GM19372 (cell line): ENCODE measurements around the gene PRAMEF8.
"Not testable (repeated sequence)": the region's sequence is repeated elsewhere in the genome, so short reads cannot be mapped to it uniquely, and the experiment has no call there.

Source experiments
- ATAC-seq: cut with Tn5 transposase; IDR thresholded peaks from one replicate; pipeline ENCODE4 v1.9.1; 2021; ENCODE audit warnings: mild to moderate bottlenecking, low read depth, moderate library complexity; ENCODE audit not compliant: unreplicated experiment

The PRAMEF8 gene

DNA sequence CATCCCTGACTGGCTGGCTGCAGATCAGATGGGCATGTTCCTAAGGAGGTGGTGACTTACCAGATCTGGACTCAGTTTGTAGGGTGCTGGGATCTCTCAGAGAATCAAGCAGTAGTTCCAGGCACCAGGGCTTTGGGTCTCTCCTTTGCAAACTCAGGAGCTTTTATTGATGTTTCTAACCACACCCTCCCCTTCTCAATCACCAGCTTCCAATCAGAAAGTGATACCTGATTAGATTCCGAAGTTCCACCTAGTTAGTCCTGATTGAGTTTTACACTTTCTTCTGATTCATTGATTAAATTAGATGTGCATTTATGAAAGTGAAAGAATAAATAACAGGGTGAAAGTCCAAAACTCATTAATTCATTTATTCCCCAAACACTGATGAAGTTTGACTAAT lies at the start of gene PRAMEF8:
Gene PRAMEF8 (minus strand): TSS at position 101 of the 400 bp plus-strand sequence. CDS start 1,046 bp downstream, outside the sequence.
- ATAC-seq = not testable (repeated sequence)

GRCh38 chr1:13315281-13315680 lies 30.3 kb upstream of the PRAMEF8 start, which contains the start of gene PRAMEF15:
Gene PRAMEF15 (plus strand): TSS chr1:13315581. CDS start chr1:13318408, 2,827 bp downstream.
- ATAC-seq = not testable (repeated sequence)

DNA sequence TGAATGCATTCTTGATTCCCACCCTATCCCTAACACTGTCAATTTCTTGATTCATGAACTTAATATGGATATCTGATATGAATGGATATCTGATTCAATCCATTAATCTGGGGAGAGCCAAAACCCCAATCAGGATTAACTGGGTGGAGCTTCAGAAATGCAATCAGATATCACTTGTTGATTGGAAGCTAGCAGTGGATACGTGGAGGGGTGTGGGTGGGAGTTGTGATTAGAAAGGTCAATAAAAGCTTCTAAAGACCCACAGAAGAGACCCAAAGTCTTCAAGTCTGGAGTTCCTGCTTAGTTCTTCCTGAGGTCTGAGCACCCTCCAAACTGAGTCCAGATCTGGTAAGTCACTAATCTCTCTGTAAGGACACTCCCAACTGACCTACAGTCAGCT lies 18.3 kb upstream of the PRAMEF8 start, which contains the start of gene PRAMEF33:
Gene PRAMEF33 (plus strand): TSS at position 301 of the 400 bp plus-strand sequence. CDS start 2,416 bp downstream, outside the sequence.
- ATAC-seq = not testable (repeated sequence)

DNA sequence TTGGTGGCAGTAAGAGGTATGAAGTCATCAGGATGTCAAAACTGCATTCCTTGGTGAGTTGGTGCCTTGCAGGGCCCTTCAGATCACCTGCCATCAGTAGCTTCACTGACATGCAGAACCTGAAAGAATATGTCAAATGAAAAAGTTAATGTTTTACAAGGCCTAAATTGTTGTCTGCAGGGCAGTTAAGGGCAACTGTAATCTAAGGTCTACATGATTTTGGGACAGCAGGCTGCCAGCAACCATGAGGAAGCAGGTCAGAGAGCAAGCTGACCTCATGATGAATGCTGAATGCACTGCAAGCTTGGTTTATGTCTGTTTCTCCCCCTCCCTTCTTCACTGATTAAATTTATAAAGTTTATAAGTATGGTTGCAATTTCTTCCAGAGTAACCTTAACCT lies 17.3 kb upstream of the PRAMEF8 start:
- not testable (repeated sequence) for ATAC-seq

DNA sequence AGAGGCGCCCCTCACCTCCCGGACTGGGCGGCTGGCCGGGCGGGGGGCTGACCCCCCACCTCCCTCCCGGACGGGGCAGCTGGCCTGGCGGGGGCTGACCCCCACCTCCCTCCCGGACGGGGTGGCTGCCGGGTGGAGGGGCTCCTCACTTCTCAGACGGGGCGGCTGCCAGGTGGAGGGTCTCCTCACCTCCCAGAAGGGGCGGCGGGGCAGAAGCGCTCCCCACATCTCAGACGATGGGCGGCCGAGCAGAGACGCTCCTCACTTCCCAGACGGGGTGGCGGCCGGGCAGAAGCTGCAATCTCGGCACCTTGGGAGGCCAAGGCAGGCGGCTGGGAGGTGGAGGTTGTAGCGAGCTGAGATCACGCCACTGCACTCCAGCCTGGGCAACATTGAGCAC lies 13.8 kb upstream of the PRAMEF8 start:
- ATAC-seq = not testable (repeated sequence)

DNA sequence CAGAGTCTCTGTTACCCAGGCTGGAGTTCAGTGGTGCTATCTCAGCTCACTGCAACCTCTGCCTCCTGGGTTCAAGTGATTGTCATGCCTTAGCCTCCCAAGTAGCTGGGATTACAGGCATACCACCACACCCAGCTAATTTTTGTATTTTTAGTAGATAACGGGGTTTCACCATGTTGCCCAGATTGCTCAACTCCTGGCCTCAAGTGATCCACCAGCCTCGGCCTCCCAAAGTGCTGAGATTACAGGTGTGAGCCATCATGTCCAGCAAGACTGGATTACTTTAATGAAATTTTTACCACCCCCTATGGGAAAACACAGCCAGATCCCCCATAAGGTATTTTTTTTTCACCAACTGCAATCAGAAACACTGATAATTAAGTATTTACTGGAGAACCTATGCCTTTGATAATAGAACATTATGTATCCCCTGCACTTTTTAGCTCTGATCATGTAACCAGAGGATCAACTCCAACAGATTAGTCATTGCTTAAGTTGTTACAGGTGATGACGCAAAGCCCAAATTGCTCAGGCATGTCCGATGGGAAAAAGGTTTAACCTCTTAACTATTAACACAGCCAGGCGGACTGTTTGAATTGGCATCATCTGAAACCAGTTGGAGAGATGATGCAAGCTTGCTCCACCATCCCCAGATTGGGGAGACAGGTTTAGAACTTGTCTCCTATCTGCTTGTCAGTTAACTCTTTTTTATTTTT lies 12.4 kb upstream of the PRAMEF8 start:
- not testable (repeated sequence) for ATAC-seq

DNA sequence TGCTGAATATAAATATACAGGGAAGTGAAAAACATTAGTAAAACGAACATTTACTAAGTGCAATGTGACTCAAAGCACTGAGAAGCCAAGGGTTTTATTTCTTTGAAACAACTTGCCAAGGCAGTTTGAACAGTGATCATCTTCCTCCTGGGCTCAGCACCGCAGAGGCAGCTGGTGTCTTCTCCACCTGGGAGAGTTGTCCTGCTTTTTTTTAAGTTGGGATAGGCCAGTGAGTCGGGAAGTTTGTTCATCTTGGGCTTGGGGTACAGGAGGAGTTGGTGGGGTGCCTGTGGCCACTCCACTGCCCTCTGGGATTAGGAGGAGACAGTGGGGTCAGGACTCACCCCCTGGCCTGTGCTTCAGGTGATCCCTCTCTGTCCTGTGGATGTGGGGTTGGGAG lies 4.1 kb upstream of the PRAMEF8 start:
- not testable (repeated sequence) for ATAC-seq

DNA sequence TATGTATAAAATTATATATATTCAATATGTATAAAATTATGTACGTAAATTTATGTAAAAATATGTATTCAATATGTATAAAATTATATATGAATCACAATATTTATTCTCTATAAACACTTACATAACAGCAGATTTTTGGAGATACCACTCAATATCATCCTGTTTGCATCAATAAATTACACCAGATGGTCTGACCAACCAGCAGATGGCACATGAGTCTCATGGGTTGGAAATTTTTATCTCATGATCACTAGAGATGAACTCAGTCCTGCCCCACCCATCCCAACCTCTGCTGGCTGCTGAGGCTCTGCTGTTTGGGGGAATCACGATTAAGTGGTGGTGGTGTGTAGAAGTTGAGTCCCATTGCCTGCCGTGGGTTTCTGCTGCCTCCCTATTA lies 5.3 kb downstream of the PRAMEF8 start:
- ATAC-seq = not testable (repeated sequence)

- not testable (repeated sequence) for ATAC-seq
These were observed 7.9 kb downstream of the PRAMEF8 start for GRCh38 chr1:13277016-13277415.

DNA sequence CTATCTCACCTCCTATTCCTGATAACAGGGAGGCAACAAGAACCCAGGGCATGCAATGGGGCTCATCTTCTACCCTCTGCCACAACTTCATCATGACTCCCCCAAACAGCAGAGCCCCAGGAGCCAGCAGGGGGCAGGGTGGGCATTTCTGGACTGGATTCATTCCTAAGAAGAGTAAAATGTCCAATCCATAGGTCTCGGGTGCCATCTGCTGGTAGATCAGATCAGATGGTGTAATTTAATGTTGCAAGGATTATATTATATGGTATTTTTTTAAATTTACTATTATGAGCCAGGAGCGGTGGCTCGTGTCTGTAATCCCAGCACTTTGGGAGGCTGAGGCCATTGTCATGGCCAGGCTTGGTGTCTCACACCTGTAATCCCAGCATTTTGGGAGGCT lies 19.8 kb downstream of the PRAMEF8 start:
- ATAC-seq = not testable (repeated sequence)

DNA sequence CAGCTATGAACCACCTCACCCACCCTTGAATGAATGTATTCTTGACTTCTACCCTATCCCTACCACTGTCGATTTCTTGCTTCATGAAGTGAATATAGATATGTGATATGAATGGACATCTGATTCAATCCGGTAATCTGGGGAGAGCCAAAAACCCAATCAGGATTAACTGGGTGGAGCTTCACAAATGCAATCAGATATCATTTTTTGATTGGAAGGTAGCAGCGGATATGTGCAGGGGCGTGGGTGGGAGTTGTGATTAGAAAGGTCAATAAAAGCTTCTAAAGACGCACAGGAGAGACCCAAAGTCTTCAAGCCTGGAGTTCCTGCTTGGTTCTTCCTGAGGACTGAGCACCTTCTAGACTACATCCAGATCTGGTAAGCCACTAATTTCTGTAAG lies 31.0 kb downstream of the PRAMEF8 start, which contains the start of gene PRAMEF5:
Gene PRAMEF5 (plus strand): TSS at position 301 of the 400 bp plus-strand sequence. CDS start 5,071 bp downstream, outside the sequence.
- not testable (repeated sequence) for ATAC-seq

DNA sequence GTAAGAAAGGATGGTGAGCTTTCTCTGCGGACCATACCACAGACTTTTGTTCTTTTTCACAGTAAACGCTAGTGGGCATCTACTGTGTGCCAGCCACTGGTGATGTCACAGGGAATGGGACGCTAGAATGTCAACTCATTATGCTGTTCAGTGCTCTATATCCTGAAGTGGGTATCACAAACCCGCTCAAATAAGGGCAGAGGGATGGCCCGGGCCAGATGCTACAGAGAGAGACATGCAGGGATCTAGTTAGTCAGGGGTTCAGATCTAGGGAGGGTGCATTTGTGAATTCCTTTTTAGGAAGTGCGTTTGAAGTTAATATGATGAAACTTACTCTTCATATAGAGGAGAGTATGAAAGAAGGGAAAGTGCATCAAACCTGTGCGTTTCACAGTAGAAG lies 37.8 kb downstream of the PRAMEF8 start:
- ATAC-seq = not testable (repeated sequence)

DNA sequence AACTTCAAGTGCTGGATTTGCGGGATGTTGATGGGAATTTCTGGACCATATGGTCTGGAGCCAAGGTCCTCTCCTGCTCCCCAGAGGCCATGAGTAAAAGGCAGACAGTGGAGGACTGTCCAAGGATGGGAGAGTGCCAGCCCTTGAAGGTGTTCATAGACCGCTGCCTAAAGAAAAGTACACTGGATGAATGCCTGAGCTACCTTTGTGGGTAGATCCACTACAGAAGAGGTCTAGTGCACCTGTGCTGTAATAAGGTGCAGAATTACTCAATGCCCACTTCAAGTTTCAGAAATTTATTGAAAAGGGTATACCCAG lies 38.4 kb downstream of the PRAMEF8 start:
- not testable (repeated sequence) for ATAC-seq

- ATAC-seq = not testable (repeated sequence)
These were observed 38.9 kb downstream of the PRAMEF8 start for GRCh38 chr1:13245841-13246553.

DNA sequence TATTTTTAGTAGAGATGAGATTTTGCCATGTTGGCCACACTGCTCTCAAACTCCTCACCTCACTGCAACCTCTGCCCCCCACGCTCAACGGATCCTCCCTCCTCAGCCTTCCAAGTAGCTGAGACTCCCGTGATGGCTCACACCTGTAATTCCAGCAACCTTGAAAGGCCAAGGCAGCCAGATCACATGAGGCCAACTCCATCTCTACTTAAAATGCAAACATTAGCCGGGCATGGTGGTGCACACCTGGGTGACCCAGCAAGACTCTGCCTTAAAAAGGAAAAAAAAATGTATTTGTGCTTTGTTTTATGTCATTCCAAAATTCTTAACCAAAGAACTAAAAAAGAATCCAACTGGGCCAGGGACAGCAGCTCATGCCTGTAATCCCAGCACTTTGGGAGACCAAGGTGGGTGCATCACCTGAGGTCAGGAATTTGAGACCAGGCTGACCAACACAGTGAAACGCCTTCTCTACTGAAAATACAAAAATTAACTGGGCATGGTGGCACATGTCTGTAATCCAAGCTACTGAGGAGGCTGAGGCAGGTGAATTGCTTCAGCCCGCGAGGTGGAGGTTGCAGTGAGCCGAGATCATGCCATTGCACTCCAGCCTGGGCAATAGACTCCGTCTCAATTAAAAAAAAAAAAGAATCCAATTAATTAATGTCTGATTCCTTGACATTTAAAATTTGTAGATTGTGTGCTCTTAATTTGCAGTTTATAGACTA lies 41.2 kb downstream of the PRAMEF8 start:
- ATAC-seq = not testable (repeated sequence)

DNA sequence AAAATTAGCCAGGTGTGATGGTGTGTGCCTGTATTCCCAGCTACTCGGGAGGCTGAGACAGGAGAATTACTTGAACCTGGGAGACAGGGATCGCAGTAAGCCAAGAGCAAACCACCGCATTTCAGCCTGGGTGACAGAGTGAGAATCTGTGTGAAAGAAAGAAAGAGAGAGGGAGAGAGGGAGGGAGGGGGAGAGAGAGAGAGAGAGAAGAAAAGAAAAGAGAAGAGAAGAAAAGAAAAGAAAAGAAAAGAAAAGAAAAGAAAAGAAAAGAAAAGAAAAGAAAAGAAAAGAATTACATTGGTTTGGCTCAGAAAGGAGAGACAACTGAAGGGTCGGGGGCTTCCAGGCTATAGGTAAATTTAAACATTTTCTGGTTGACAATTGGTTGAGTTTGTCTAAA lies 45.3 kb downstream of the PRAMEF8 start:
- not testable (repeated sequence) for ATAC-seq

DNA sequence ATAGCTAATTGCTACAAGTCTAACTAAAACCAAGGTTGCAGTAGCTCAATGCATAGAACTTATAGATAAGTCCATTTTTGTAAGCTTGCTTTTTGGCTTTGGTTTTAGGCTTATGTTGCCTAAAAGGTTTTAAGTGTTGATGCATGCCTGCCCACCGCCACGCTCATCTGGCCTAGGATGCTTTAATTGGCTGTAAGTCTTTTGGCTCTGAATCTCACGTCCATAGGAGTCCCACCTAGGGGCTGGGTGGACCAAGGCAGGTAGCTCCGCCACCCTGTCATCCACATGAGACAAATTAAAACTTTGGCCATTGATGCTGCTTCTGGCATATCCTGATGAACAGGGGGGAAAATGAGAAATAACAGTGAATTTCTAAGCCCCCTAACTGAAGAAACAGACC lies 47.4 kb downstream of the PRAMEF8 start:
- ATAC-seq = not testable (repeated sequence)

- not testable (repeated sequence) for ATAC-seq
These were observed 50.9 kb downstream of the PRAMEF8 start for GRCh38 chr1:13234057-13234456.

DNA sequence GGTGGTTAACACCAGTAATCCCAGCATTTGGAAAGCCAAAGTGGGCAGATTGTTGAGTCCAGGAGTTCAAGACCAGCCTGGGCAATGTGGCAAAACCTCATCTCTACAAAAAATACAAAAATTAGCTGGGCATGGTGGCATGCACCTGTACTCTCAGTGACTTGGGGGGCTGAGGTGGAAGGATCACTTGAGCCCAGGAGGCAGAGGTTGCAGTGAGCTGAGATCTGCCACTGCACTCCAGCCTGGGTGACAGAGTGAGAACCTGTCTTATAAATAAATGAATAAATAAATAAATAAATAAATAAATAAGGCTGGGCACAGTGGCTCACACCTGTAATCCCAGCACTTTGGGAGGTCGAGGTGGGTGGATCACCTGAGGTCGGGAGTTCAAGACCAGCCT lies 52.9 kb downstream of the PRAMEF8 start:
- ATAC-seq = not testable (repeated sequence)
